CD4-positive, alpha-beta T cell treated with Interferon alpha-2 for 1 hour (primary cell): ENCODE measurements around the gene SLC34A3.

Experiments
- DNase-seq, 2 donors: peaks; one replicate each; pipeline ENCODE4 v3.0.0-alpha.2; 2020 to 2022

SLC34A3 gene

GRCh38 chr9:137198051-137198901 lies 32.4 kb upstream of the SLC34A3 start:
- no peak for DNase-seq

DNA sequence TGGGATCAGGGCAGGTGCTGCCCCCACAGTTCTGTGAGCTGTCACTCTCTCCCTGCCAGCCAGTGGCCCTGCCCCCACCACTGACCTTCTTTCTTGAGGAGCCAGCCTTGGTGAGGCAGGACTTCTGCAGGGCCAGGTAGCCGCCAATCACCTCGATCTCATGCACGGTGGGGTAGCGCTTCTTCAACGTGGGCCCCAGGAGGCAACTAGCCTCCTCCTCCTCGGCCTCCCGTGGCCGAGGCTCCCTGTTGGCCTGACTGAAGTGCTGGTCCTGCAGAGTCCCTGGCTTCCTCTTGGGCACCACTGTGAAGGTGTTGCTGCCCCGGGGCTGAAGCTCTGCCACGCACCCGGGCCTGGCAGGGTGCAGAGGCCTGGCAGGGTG lies 31.8 kb upstream of the SLC34A3 start:
- no peak for DNase-seq

DNA sequence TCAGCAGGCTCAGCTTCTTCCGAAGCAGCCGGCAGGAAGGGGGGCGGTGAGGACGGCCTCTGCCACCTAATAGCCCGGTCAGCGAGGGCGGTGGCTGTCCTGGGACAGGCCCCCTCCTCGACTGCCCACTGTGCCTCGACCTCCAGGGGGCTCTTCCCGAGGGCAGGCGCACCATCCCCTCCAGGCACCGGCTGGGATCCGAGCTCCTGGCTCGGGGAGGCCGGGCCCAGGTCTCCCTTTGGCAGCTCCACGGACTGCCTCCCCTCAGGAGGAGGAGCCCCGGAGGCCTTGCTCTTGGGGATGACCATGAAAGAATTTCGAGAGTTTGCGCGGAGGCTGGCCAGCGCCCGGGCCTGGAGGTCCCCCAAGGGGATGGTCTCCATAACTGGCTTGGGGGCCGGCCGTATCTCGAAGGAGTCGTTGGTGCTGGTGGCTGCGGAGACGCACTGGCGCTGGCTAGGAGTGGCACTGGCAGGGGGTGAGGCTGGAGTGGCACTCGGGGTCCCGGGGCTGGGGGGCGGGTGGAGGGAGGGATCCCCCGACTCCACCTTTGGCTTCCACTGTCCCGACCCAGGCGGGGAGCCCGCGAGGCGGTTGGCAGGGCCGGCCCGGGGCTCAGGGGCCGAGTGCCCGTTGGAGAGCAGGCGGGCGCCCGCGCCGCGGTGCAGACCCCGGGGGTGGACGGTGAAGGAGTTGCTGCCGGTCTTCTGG lies 31.1 kb upstream of the SLC34A3 start:
- no peak for DNase-seq

GRCh38 chr9:137200311-137201204 lies 30.1 kb upstream of the SLC34A3 start, which contains the start of gene TPRN:
TPRN (minus strand) TSS chr9:137200741; CDS start chr9:137200711, 30 bp downstream.
- DNase-seq, result peak; percentile 98 to 99

DNA sequence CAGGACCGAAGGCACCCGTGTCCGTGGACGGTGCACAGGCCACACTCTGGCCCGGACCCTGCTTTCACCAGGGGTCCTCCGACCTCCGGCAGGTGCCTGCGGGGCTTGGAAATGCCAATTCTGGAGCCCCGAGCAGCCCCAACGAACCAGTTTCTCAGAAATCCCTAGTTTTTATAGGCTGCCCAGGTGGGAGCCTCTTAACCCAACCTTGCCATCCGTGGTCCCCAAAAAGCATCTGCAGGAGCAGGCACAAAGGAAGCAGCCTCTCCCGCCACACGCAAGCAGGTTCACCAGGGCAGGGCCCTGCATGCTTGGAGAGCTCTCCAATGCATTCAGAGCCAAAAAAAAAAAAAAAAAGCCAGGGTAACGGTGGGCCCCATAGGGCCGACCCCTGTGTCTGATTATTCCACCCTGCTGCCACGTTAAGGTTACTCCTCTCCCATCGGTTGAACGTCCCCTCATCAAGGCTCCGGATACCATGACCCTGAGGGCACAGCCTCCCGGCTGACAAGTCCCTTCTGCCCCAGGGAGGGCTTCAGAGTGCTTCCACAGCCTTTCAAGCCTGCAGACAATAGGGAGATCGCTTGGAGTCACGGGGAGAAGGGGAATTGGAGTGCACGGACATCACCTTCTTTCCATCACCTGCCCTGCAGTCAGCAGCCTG lies 29.4 kb upstream of the SLC34A3 start:
- DNase-seq, result no peak

DNA sequence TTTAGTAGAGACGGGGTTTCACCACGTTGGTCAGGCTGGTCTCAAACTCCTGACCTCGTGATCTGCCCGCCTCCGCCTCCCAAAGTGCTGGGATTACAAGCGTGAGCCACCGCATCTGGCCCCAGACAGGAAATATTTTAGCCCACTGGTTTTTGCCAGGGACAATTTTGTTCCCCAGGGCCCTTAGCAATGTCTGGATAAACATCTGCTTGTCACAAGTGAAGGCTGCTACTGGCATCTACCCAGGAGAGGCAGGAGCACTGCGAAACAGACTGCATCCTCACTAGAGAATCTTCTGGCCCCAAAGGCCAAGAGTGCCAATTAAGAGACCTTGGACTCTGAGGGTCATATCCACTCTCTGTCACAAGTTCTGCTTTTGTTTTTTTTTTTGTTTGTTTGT lies 27.7 kb upstream of the SLC34A3 start:
- no peak for DNase-seq

DNA sequence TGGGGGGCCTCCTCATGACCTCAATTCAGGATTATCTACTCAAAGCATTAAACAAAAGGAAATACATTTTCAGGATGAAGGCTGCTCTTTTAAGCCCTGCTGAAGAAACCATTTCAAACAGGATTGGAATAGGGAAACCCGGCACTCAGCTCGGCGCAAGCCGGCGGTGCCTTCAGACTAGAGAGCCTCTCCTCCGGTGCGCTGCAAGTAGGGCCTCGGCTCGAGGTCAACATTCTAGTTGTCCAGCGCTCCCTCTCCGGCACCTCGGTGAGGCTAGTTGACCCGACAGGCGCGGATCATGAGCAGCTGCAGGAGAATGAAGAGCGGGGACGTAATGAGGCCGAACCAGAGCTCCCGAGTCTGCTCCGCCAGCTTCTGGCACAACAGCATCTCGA lies 26.0 kb upstream of the SLC34A3 start:
- DNase-seq, result no peak

- peak; percentile 87 to 93 for DNase-seq
These were observed 25.3 kb upstream of the SLC34A3 start, which contains the start of the genes NDOR1 and TMEM203 for GRCh38 chr9:137205126-137206069. NDOR1 (plus strand) TSS chr9:137205700; CDS start chr9:137205778, 78 bp downstream. TMEM203 (minus strand) TSS chr9:137205648; CDS start chr9:137205414, 234 bp downstream.

DNA sequence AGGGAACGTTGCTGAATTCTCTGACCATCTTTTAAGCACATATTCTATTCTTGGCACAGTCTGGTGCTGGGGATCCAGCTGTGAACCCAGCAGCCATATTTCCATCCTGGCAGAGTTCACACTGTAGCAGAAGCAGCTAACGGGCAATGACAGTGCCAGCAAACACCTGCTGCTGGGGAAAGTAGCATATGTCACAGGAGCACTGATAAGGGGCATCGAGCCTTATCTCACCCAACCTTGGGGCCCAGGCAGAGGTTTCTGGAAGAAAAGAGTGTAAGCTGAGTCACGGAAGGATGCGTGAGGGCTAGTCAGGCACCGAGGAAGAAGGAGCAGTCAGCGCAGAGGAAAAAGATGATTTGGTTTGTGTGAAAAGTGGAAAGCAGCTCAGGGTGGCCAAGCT lies 24.1 kb upstream of the SLC34A3 start:
- no peak for DNase-seq

GRCh38 chr9:137211532-137211931 lies 19.2 kb upstream of the SLC34A3 start:
- no peak for DNase-seq

DNA sequence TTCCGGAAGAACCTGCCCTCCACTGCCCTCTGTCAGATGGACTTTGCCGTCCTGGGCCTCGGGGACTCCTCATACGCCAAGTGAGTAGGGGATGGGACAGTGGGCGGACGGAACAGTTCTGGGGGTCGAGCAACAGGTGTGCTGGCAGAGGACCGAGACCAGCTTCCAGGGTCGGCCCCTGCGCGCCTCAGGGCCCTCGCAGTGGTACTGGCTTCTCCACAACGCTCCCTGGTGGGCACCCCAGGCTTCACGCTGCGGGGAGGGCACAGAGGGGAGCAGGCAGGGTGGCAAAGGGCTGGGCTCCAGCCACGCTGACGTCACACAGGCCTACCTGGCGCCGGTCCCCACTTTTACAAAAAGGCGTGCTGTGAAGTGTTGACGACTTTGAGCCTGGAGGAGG lies 18.2 kb upstream of the SLC34A3 start:
- no peak for DNase-seq

DNA sequence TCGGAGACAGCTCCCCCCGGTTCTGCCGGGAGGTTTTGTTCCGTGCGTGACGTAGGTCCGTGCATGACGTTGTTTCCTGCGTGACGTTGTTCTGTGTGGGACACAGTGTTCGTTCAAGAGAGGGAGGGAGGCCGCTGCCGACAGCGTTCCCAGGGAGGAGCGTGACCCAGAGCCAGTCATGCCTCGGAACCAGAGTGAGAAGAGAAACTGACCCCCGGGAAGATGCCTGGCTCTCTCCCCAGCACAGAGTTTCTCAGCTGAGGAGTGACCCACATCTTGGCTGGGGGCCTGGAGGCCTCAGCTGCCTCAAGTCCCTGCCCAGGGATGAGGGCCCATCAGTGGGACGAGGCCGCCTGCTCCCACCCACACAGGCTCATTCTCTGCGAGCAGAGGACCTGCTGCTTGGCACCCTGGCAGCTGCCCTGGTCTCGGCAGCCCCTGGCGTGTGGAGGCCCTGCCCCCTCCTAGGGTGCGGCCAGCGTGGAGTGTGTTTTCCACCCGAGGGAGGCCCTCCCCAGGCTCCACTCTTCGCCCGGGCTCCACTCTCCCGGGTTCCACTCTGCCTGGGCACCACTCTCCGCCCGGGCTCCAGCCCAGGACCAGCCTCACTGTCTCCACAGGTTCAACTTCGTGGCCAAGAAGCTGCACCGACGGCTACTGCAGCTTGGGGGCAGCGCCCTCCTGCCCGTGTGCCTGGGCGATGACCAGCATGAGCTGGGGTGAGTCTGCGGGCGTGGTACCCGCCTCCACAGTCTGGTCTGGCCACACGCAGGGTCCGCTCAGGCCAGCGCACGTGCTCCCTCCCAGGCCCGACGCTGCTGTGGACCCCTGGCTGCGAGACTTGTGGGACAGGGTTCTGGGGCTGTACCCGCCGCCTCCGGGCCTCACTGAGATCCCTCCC lies 17.3 kb upstream of the SLC34A3 start:
- no peak for DNase-seq

- DNase-seq, result no peak
These were observed 16.1 kb upstream of the SLC34A3 start for GRCh38 chr9:137214620-137215019.

- no peak for DNase-seq
These were observed 15.3 kb upstream of the SLC34A3 start for GRCh38 chr9:137215196-137215986.

DNA sequence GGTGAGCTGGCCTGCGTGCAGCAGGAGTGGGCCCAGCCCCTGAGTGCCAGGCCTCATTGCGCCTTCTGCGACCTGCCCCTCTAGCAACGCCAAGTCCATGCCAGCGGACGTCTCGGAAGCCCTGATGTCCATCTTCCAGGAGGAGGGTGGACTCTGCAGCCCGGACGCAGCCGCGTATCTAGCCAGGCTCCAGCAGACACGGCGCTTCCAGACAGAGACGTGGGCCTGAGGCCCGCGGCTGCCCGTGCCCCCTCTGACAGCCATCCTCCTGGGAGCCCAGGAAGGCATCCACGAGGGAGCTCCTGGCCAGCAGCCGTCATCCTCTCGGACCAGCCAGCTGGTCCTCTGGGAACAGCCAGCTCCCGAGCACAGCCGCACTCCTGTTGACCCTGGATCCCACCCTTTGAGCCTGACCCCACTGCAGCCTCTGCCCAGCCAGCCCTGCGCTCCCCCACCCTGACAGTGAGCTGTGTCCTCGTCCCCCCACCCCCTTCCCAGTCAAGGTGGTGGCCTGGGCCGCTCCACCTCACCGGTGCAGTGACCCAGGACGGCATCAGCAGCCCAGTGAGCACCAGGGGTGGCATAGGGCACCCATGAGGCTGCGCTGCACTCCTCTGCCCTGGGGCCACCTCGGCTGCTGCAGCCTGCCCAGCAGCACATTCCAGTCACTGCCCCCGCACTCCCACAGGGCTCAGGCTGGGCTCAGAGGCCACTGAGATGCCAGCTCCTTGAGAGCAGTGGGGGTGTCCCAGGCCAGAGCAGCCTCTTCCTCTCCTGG lies 14.3 kb upstream of the SLC34A3 start:
- no peak for DNase-seq

DNA sequence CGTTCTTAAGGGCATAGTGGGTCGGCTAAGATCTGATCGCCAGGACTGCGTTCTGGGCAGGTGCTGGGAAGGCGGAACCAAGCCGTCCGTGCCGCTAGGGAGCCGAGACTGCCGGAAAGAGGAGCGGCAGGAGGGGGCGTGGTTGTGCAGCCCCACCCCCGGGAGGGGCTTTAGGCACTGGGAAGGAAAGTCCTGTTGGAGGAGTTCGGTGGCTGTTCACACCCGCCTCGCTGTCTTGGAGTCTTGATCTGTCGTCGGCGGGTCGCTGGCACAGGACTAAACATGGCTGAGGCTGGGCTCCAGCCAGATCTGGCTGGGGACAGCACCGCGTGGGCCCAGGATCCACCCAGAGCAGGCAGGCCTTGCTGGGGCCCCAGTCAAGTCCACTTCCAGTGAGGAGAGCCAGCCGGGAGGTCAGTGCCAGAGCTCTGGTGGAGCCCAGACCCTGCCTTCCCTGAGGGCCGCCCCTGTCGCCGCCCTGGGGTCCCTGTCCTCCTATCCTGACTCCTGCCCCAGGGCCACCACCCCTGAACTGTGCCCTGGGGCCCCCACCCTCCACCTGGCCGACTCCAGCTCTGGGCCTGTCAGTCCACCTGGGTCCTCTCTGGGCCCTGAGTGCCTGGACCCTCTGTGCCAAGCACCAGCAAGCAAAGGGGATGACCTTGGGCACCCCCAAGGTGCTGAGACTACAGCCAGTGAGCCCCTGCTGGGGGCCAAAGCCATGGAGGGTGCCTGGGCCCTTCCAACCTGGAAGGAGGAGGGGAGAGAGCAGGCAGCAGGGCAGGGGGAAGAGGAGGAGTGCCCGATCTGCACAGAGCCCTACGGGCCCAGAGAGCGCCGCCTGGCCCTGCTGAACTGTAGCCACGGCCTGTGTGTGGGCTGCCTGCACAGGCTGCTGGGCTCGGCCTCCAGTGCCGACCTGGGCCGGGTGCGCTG lies 13.2 kb upstream of the SLC34A3 start:
- no peak for DNase-seq

GRCh38 chr9:137218212-137218753 lies 12.4 kb upstream of the SLC34A3 start:
- DNase-seq, result no peak
